ENCODE measurements around the gene ATF6B.

Gene ATF6B

GRCh38 chr6:32131439-32131948 is 3.4 kb upstream of the ATF6B start:
- DNase-seq (ENCODE audit: low read depth in 2 of 2), result no peak

GRCh38 chr6:32129297-32130088 is 1.4 kb upstream of the ATF6B start:
- DNase-seq (ENCODE audit: low read depth in 2 of 2), result no peak

- DNase-seq (ENCODE audit: low read depth in 2 of 2), result no peak
These were observed 778 bp upstream of the ATF6B start for GRCh38 chr6:32128751-32129296.

GRCh38 chr6:32127409-32127716 is 683 bp downstream of the ATF6B start:
- no peak for DNase-seq (ENCODE audit: low read depth in 2 of 2)

GRCh38 chr6:32126880-32127279 is 1.2 kb downstream of the ATF6B start:
- DNase-seq (ENCODE audit: low read depth in 2 of 2), result no peak

GRCh38 chr6:32123681-32124080 is 4.4 kb downstream of the ATF6B start:
- no peak for DNase-seq (ENCODE audit: low read depth in 2 of 2)

- no peak for DNase-seq (ENCODE audit: low read depth in 2 of 2)
These were observed 7.4 kb downstream of the ATF6B start for GRCh38 chr6:32120573-32121059.

- DNase-seq (ENCODE audit: low read depth in 2 of 2), result peak in 1 of 2 donors; percentile 47
These were observed 9.0 kb downstream of the ATF6B start for GRCh38 chr6:32118782-32119628.

GRCh38 chr6:32117461-32117860 is 10.6 kb downstream of the ATF6B start:
- no peak for DNase-seq (ENCODE audit: low read depth in 2 of 2)

GRCh38 chr6:32116674-32117073 is 11.4 kb downstream of the ATF6B start:
- no peak for DNase-seq (ENCODE audit: low read depth in 2 of 2)

- DNase-seq (ENCODE audit: low read depth in 2 of 2), result no peak
These were observed 12.4 kb downstream of the ATF6B start for GRCh38 chr6:32115623-32116022.

GRCh38 chr6:32114796-32115195 is 13.2 kb downstream of the ATF6B start:
- DNase-seq (ENCODE audit: low read depth in 2 of 2), result no peak

- no peak for DNase-seq (ENCODE audit: low read depth in 2 of 2)
These were observed 14.4 kb downstream of the ATF6B start for GRCh38 chr6:32113386-32114352.

GRCh38 chr6:32112431-32112980 is 15.5 kb downstream of the ATF6B start:
- DNase-seq (ENCODE audit: low read depth in 2 of 2), result no peak

- no peak for DNase-seq (ENCODE audit: low read depth in 2 of 2)
These were observed 16.5 kb downstream of the ATF6B start for GRCh38 chr6:32111424-32112066.

- DNase-seq (ENCODE audit: low read depth in 2 of 2), result no peak
These were observed 17.4 kb downstream of the ATF6B start for GRCh38 chr6:32110632-32111031.

GRCh38 chr6:32109765-32110160 is 18.3 kb downstream of the ATF6B start:
- no peak for DNase-seq (ENCODE audit: low read depth in 2 of 2)

- DNase-seq (ENCODE audit: low read depth in 2 of 2), result no peak
These were observed 18.8 kb downstream of the ATF6B start, which contains the start of gene TNXB for GRCh38 chr6:32109114-32109764. TNXB (minus strand) TSS chr6:32109338; CDS start chr6:32098198, 11,140 bp downstream.

GRCh38 chr6:32108727-32109113 is 19.3 kb downstream of the ATF6B start:
- no peak for DNase-seq (ENCODE audit: low read depth in 2 of 2)

GRCh38 chr6:32108094-32108627 is 19.9 kb downstream of the ATF6B start:
- DNase-seq (ENCODE audit: low read depth in 2 of 2), result no peak

Measured in stimulated activated CD8-positive, alpha-beta memory T cell treated with anti-CD3 and anti-CD28 coated beads, Interleukin-15, amount 100 ng/mL, for 4 hours (primary cell).